Esophagus muscularis mucosa (tissue), 4 donors: ENCODE results near the gene MCF2L.

Experiments
- CTCF ChIP-seq, 3 experiments: fragments of 200-600 bp in 2 of 3; fragments of 450-650 bp in 1 of 3; sonication (generic) in 2 of 3; IDR thresholded peaks; one replicate each; pipeline ENCODE4 v1.5.1; 2017 to 2019; ENCODE audit warnings: antibody characterized with exemption in 3 of 3, mild to moderate bottlenecking in 2 of 3, moderate library complexity in 1 of 3
- EP300 ChIP-seq: sonication (generic); formaldehyde crosslinking; IDR thresholded peaks from one replicate; pipeline ENCODE4 v1.6.1; 2017; ENCODE audit warnings: antibody characterized with exemption
- POLR2A ChIP-seq: fragments of 450-650 bp; IDR thresholded peaks from one replicate; pipeline ENCODE4 v1.6.1; 2017; ENCODE audit warnings: antibody characterized with exemption, moderate library complexity, mild to moderate bottlenecking, low read depth
- POLR2AphosphoS5 ChIP-seq, 2 donors: sonication (generic); formaldehyde crosslinking; IDR thresholded peaks; one replicate each; pipeline ENCODE4 v1.6.1; 2017; ENCODE audit warnings: antibody characterized with exemption in 2 of 2

- TF ChIP-seq CTCF (IDR thresholded peaks at IDR 0.05) (no peak), POLR2A (no peak), EP300 (no peak), POLR2AphosphoS5 (IDR thresholded peaks at IDR 0.05) (no peak)
These were observed 28.4 kb downstream of the MCF2L start for GRCh38 chr13:112997188-112998130.
